Spleen (tissue), 11 donors: ENCODE data around the gene ZNRF4. TPM values are rescaled to one million over a fixed set of nuclear protein-coding genes. Genes with fewer than 3 reads are reported as not detected.

Source experiments
- DNase-seq: peaks from one replicate; pipeline ENCODE4 v3.0.0-alpha.2; 2020
- H3K27ac ChIP-seq, 8 donors: fragments of 200-600 bp; sonication (generic) in 7 of 8; 1 replicate in 4 of 8; 2 replicates in 4 of 8; pipeline versions ENCODE4 v1.5.0 to v1.8.0; 2016 to 2021; ENCODE audit warnings: inconsistent platforms in 4 of 8, mild to moderate bottlenecking in 4 of 8, moderate library complexity in 1 of 8
- H3K27me3 ChIP-seq, 7 donors: fragments of 200-600 bp; sonication (generic) in 6 of 7; replicated peaks in 1 of 7; 1 replicate in 4 of 7; 2 replicates in 3 of 7; pipeline versions ENCODE4 v1.5.0 to v1.8.0; 2016 to 2021; ENCODE audit warnings: inconsistent platforms in 3 of 7, mild to moderate bottlenecking in 1 of 7
- H3K36me3 ChIP-seq, 6 donors: fragments of 200-600 bp; sonication (generic) in 5 of 6; 1 replicate in 4 of 6; 2 replicates in 2 of 6; pipeline versions ENCODE4 v1.5.0 to v1.8.0; 2016 to 2021; ENCODE audit warnings: inconsistent platforms in 2 of 6
- H3K4me1 ChIP-seq, 6 donors: fragments of 200-600 bp; sonication (generic) in 5 of 6; 1 replicate in 3 of 6; 2 replicates in 3 of 6; pipeline versions ENCODE4 v1.5.0 to v1.8.0; 2016 to 2021; ENCODE audit warnings: inconsistent platforms in 3 of 6
- H3K4me3 ChIP-seq, 8 donors: fragments of 200-600 bp; sonication (generic) in 7 of 8; 1 replicate in 4 of 8; 2 replicates in 4 of 8; pipeline versions ENCODE4 v1.5.0 to v1.8.0; 2016 to 2021; ENCODE audit warnings: inconsistent platforms in 4 of 8, mild to moderate bottlenecking in 4 of 8, moderate library complexity in 2 of 8
- H3K9me3 ChIP-seq, 8 donors: fragments of 200-600 bp; sonication (generic) in 7 of 8; 1 replicate in 4 of 8; 2 replicates in 4 of 8; pipeline versions ENCODE4 v1.5.0 to v1.8.0; 2016 to 2021; ENCODE audit warnings: inconsistent platforms in 4 of 8
- POLR2A ChIP-seq, 3 donors: fragments of 450-650 bp; IDR thresholded peaks; one replicate each; pipeline ENCODE4 v1.5.1; 2017; ENCODE audit warnings: antibody characterized with exemption in 3 of 3, mild to moderate bottlenecking in 1 of 3
- POLR2AphosphoS5 ChIP-seq, 3 donors: sonication (generic); formaldehyde crosslinking; IDR thresholded peaks; one replicate each; pipeline ENCODE4 v1.5.1; 2017; ENCODE audit warnings: antibody characterized with exemption in 3 of 3
- WGBS, 5 donors: extraction: QIAGEN DNeasy Blood & Tissue Kit in 3 of 5; methylation state at CpG; one replicate each; pipeline versions ENCODE4 v1.1.5 to v1.1.7; 2013 to 2018; 5-methylcytosine and 5-hydroxymethylcytosine counted together
- intact Hi-C: fragments of 100-400 bp; cut with DNase I; formaldehyde crosslinking; loops from one replicate; pipeline ENCODE4 v1.15.0; 2023; ENCODE audit warnings: low total_unique reads
- polyA plus RNA-seq, 3 donors: library from polyadenylated mRNA; stranded (reverse); fragments of 200-250 nt; gene quantifications; one replicate each; pipeline ENCODE4 v1.2.1, GENCODE V29; 2013
- total RNA-seq, 7 donors: library from RNA; depleted of rRNA in 3 of 7; stranded (reverse); fragments of >200 nt in 3 of 7; fragmentation: NEBNext Ultra II Directional in 4 of 7; extraction: Animal tissue kit (Norgen Biotek cat#: 25700) in 4 of 7; gene quantifications; one replicate each; pipeline versions ENCODE4 v1.1.0 to v1.2.1, GENCODE V29; 2016 to 2021
- TF ChIP-seq, protein P1 (sequence below), 11 experiments: fragments of 200-600 bp in 7 of 11; fragments of 450-650 bp in 4 of 11; sonication (generic) in 4 of 11; IDR thresholded peaks in 8 of 11; conservative IDR thresholded peaks in 3 of 11; 1 replicate in 7 of 11; 2 replicates in 4 of 11; pipeline versions ENCODE4 v1.4.0 to v1.8.0; 2016 to 2021; ENCODE audit warnings: antibody characterized with exemption in 11 of 11, inconsistent platforms in 4 of 11, mild to moderate bottlenecking in 1 of 11
- donor health status: healthy with polysubstance abuse.
- donor health status: DM: no; HTN: no; CAD: no; lungs with moderate emphysema.
- donor health status: DM: no; HTN: no; CAD: no.
- donor health status: Bipolar disorder and iron deficiency.
- donor health status: healthy.
- donor health status: DM: no; HTN: no; CAD: no.
- donor health status: DM: yes; HTN: yes; CAD: no.

The ZNRF4 gene
- total and polyA plus RNA-seq, 10 donors: not detected

DNA sequence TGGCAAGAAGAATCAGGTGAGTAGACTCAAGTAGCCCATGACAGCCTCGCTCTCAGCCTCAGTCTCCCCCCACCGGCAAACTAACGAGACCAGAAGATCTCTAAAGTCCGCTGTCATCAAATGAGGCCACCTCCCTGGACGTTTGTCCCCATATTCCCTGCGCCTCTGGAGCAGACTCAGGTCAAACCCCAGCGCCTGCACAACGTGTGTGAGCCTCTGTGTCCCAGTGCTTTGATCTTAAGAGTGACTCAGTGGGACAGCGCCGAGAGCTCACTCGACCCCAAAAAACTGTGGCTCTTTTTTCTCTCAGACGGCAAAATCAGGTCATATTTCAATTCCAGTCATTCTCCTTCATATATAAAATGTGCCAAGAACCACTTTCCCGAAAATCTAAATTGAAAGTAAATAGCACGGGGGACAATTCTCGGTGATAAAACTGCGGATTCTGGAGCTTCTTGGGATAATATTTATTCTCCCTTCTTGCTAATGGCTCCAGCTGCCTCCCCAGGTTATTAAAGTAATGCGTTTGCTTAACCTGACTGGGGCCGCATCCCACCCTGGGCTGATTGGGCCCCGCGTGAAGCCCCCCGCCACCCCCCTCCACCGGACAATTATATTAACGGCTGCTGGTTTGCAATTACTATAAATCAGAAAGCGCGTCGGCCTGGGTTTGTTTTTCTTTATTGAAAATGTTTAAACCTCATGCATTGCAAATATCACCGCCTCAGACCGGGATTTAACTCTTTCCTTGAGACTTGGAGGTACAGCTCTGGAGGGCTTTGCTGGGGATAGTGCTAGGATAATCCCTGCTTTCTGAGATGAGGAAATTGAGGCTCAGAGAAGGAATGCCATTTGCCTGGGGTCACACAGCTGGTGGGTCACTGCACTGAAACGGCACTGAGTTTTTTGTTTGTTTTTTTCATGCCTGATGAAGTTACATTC lies 37.5 kb upstream of the ZNRF4 start:
- DNase-seq: no peak
- intact Hi-C loops: no loop called here
- Histone ChIP-seq H3K9me3 (no peaks in the 10 kb centered on the region), H3K4me1 (no peaks in the 10 kb centered on the region), H3K36me3 (no peaks in the 10 kb centered on the region), H3K4me3 (no peak overlapping the region), H3K27ac (no peak overlapping the region), H3K27me3 (peaks cover 0 to 79% (median 16%) of the 10 kb centered on the region in 7 donors)
- WGBS, 5 donors: 54 to 69% (median 61%) methylated on average over 29 of the region's 29 CpGs
- TF ChIP-seq, protein P1, sequence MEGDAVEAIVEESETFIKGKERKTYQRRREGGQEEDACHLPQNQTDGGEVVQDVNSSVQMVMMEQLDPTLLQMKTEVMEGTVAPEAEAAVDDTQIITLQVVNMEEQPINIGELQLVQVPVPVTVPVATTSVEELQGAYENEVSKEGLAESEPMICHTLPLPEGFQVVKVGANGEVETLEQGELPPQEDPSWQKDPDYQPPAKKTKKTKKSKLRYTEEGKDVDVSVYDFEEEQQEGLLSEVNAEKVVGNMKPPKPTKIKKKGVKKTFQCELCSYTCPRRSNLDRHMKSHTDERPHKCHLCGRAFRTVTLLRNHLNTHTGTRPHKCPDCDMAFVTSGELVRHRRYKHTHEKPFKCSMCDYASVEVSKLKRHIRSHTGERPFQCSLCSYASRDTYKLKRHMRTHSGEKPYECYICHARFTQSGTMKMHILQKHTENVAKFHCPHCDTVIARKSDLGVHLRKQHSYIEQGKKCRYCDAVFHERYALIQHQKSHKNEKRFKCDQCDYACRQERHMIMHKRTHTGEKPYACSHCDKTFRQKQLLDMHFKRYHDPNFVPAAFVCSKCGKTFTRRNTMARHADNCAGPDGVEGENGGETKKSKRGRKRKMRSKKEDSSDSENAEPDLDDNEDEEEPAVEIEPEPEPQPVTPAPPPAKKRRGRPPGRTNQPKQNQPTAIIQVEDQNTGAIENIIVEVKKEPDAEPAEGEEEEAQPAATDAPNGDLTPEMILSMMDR (IDR thresholded peaks at IDR 0.05 in 8 of 11, conservative IDR thresholded peaks at IDR 0.05 in 3 of 11): no peak

DNA sequence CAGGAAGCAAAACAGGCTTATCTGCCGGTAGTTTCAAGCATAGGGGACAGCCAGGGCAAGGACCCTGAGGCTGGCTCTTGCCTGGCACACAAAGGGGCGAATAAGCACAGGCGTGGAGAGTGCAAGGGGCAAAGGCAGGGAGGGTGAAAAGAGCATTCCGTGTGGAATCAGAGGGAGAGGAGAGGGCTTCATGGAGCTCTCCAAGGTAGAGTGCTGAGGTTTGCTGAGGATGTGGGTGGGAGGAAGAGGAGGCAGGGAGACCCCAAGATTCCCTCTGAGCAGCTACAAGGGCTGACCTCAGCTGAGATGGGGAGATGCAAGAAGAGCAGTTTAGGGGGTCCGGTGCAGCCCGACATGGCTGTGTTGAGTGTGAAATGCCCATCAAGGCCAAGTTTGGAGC lies 36.5 kb upstream of the ZNRF4 start:
- H3K27me3 ChIP-seq: peaks cover 0 to 76% (median 16%) of the 10 kb centered on the region in 7 donors
- H3K9me3 ChIP-seq: no peaks in the 10 kb centered on the region
- H3K36me3 ChIP-seq: no peaks in the 10 kb centered on the region
- intact Hi-C loops: no loop called here
- DNase-seq: no peak
- no peak for TF ChIP-seq POLR2AphosphoS5 (IDR thresholded peaks at IDR 0.05)
- TF ChIP-seq, protein P1 (IDR thresholded peaks at IDR 0.05 in 8 of 11, conservative IDR thresholded peaks at IDR 0.05 in 3 of 11): no peak
- no peak for TF ChIP-seq POLR2A (IDR thresholded peaks at IDR 0.05)
- H3K4me3 ChIP-seq: no peak overlapping the region
- no peaks in the 10 kb centered on the region for H3K4me1 ChIP-seq
- no peak overlapping the region for H3K27ac ChIP-seq
- 65 to 81% (median 71%) methylated on average over 6 of the region's 6 CpGs for WGBS, 5 donors

DNA sequence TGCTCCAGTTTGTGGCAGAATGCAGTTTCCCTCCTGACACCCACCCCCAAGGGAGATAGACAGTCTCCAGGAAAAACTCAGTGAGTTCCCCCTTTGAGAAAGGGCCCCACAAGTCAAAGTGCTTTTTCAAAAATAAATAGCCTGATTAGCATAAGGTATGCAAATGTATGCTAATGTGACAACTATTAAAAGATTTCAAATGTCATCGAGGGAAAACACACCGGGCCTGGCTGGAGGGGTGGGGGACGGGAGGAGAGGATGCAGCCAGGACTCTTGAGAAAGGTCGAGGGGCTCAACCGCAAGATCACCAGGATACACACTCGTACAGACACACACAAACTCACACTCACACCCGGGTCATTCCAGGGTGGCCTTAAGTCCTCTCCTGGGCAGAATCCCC lies 34.3 kb upstream of the ZNRF4 start:
- Histone ChIP-seq H3K4me1 (no peaks in the 10 kb centered on the region), H3K27me3 (peaks cover 0 to 78% (median 16%) of the 10 kb centered on the region in 7 donors), H3K9me3 (no peaks in the 10 kb centered on the region), H3K27ac (no peak overlapping the region), H3K36me3 (no peaks in the 10 kb centered on the region), H3K4me3 (no peak overlapping the region)
- TF ChIP-seq, protein P1 (IDR thresholded peaks at IDR 0.05 in 8 of 11, conservative IDR thresholded peaks at IDR 0.05 in 3 of 11): no peak
- no peak for TF ChIP-seq POLR2AphosphoS5 (IDR thresholded peaks at IDR 0.05)
- no peak for TF ChIP-seq POLR2A (IDR thresholded peaks at IDR 0.05)
- intact Hi-C loops: no loop called here
- WGBS, 5 donors: 26 to 34% (median 28%) methylated on average over 7 of the region's 7 CpGs
- DNase-seq: no peak

DNA sequence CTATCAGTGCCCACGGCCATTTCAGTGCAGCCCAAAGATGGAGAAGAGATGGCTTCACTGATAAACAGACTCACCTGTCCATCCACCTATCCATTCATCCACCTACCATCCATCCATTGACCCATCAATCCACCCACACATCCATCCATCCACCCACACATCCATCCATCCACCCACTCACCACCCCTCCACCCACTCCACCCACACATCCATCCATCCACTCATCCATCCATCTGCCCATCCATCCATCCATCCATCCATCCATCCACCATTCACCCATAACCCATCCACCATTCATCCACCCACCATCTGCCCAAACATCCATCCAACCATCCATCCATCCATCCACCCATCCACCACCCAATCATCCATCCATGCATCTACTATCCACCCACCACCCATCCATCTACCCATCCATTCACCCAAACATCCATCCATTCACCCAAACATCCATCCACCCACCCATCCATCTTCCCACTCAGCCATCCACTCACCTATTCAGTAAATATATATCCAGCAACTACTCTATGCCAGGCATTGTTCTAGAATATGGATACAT lies 31.6 kb upstream of the ZNRF4 start:
- Histone ChIP-seq H3K9me3 (no peaks in the 10 kb centered on the region), H3K27me3 (peaks cover 0 to 78% (median 3%) of the 10 kb centered on the region in 7 donors), H3K27ac (no peak overlapping the region), H3K36me3 (no peaks in the 10 kb centered on the region), H3K4me3 (no peak overlapping the region), H3K4me1 (no peaks in the 10 kb centered on the region)
- TF ChIP-seq POLR2AphosphoS5 (IDR thresholded peaks at IDR 0.05): no peak
- TF ChIP-seq POLR2A (IDR thresholded peaks at IDR 0.05): no peak
- TF ChIP-seq, protein P1 (IDR thresholded peaks at IDR 0.05 in 8 of 11, conservative IDR thresholded peaks at IDR 0.05 in 3 of 11): no peak
- no peak for DNase-seq
- intact Hi-C loops: no loop called here
- WGBS, 5 donors: 29 to 77% (median 59%) methylated on average over 1 of the region's 1 CpG
